Measurements from ENCODE around the gene RAVER2.

The RAVER2 gene

GRCh38 chr1:64826991-64827390 is 82.1 kb downstream of the RAVER2 start:
- H3K4me3 ChIP-seq (ENCODE audit: low read depth, low read length): no peak overlapping the region
- TF ChIP-seq CTCF (IDR thresholded peaks at IDR 0.05; ENCODE audit: low read depth, low read length, missing control alignments): no peak
- no peak for DNase-seq (ENCODE audit: low read depth)

DNA sequence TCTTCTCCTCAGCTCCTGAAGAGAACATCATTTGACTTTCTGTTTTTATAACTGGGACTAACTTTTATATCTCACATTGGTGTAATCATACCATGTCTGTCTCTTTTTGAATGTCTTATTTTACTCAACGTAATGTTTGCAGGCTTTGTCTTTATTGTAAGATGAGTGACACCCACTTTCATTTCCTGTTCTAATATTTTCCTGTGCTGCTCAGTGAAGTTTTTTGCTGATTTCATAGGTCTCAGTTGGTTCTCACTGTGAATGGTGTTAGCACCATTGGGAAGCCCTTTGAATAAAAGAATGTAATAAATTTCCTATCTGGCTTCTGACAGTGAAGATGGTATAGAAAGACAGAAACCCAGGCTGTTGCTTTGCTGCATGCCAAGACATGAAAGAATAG is 84.0 kb downstream of the RAVER2 start:
- no peak for DNase-seq (ENCODE audit: low read depth)
- H3K4me3 ChIP-seq (ENCODE audit: low read depth, low read length): no peak overlapping the region
- TF ChIP-seq CTCF (IDR thresholded peaks at IDR 0.05; ENCODE audit: low read depth, low read length, missing control alignments): no peak

DNA sequence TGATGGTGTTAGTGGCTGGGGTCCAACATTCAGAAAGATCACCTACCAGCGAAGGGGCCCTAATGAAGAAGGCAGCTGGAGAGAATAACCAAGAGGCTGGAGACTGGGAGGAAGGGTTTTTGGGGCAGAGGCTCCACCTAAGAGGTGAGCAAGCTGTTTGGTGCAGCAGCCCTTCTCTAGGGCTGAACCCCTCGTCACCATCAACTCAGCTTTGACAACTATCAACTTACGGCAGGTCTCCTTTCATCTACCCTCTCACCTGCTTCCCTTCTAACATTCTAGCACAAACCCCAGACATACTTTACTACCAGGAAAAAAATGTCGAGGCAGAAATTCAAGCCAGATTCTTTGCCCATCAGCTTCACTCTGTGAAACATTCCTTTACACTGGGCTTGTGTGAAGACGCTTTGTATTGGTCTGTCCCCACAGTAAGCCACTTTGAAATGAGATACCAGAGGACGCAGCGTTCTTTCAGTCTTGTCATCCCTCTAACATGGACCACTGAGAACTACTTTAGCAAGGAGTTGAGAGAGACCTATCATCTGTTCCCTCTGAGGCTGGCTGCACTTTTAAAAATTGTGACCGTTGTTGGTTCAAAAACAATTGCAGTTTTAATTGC is 84.6 kb downstream of the RAVER2 start:
- no peak overlapping the region for H3K4me3 ChIP-seq (ENCODE audit: low read depth, low read length)
- no peak for DNase-seq (ENCODE audit: low read depth)
- TF ChIP-seq CTCF (IDR thresholded peaks at IDR 0.05; ENCODE audit: low read depth, low read length, missing control alignments): no peak

GRCh38 chr1:64830030-64830651 is 85.3 kb downstream of the RAVER2 start:
- no peak overlapping the region for H3K4me3 ChIP-seq (ENCODE audit: low read depth, low read length)
- no peak for TF ChIP-seq CTCF (IDR thresholded peaks at IDR 0.05; ENCODE audit: low read depth, low read length, missing control alignments)
- DNase-seq (ENCODE audit: low read depth): no peak

- H3K4me3 ChIP-seq (ENCODE audit: low read depth, low read length): no peak overlapping the region
- TF ChIP-seq CTCF (IDR thresholded peaks at IDR 0.05; ENCODE audit: low read depth, low read length, missing control alignments): no peak
- no peak for DNase-seq (ENCODE audit: low read depth)
Observed at GRCh38 chr1:64834734-64835133, 89.9 kb downstream of the RAVER2 start.

DNA sequence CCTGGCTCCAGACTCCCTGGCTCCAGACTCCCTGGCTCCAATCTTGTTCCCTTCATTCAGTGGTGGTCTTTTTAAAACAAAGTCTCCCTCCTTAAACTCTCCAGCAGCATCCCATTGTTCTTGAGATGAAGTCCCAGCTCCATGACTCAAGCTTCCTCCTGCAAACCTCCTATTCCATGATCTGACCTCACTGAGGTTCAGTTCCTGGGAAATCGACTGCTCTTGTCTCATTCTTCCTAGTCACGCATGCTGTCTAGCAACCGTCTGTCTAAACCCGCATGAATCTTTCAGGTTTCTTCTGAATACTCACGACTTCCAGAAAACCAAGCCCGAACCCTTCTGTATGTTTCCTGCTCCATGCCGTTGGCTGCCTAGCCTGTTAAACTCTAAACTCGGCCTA is 91.9 kb downstream of the RAVER2 start:
- TF ChIP-seq CTCF (IDR thresholded peaks at IDR 0.05; ENCODE audit: low read depth, low read length, missing control alignments): no peak
- no peak for DNase-seq (ENCODE audit: low read depth)

DNA sequence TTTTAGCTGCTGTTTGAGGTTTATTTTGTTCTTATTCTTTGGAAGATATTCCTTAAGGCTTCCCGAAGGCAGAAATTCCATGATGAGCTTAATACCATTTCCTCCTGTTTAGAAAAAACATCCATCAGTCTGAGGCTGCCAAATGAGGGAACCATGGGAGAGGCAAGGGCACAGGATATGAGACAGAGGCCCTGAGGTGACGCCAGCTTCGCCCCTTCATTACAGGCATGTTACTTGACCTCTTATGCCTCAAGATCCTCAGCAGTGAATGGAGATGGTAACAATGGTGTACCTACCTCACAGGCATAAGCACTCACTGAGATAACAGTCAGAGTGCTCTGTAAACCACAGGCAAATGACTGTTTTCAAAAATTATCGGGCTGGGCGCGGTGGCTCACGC is 93.6 kb downstream of the RAVER2 start:
- no peak for DNase-seq (ENCODE audit: low read depth)
- H3K4me3 ChIP-seq (ENCODE audit: low read depth, low read length): no peak overlapping the region
- no peak for TF ChIP-seq CTCF (IDR thresholded peaks at IDR 0.05; ENCODE audit: low read depth, low read length, missing control alignments)

More for the DNA sequence above, 91.9 kb downstream of the RAVER2 start:
- no peak overlapping the region for H3K4me3 ChIP-seq (ENCODE audit: low read depth, low read length)

All from GM12864 (cell line).